HG02610 (cell line): ENCODE results near the gene CAMK2B.

ENCODE experiments used
- ATAC-seq: cut with Tn5 transposase; IDR thresholded peaks from one replicate; pipeline ENCODE4 v1.9.1; 2021; ENCODE audit warnings: mild to moderate bottlenecking, moderate library complexity; ENCODE audit not compliant: unreplicated experiment

Gene CAMK2B

DNA sequence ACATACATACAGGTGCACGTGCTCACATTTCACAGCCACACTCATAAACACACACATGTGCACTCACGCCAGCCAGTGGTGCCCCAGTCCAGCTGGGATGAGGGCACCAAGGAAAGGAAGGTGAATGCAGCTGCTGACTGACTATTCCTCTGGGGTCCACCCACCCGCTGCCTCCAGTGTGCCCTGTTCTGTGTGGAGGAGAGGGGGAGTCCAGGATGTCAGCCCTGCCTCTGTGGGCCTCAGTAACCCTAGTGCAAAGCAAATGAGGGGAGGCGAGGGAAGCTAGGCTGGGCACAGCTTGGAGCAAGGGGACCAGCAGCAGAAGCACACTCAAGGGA lies 67.0 kb downstream of the CAMK2B start:
- no peak for ATAC-seq

DNA sequence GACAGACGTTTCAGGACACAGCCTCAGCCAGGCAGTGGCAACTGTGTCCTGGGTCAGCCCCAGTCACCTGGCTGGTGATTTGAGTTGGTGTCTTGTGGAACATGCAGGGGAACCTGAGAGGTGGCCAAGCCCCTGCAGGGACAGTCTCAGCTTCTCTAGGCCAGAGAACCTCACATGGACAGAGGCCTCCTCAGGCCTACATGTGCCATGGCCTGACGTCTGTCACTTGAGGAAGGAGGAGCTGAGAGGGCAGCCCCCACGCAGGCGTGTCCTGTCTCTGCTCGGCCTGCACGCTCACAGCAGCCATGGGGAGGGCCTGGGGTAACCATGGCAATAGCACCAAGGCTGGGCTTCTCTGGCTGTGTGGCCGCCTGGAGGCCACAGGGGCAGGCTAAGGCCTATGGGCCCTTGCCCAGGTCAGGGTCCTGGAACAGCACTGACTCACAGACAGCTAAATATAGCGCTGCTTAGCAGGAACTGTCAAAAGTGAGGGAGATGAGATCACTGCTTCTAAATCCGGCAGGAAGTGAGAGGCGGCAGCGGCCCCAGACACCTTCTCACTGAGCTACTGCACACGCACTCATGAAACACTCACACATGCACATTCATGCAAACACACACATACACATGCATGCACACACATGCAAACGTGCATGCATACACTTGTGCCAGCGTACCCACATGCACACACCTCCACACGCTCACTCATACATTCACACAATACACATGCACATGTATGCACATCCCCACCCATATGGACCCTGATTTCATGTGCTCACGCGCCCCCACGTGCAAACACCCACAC lies 67.6 kb downstream of the CAMK2B start:
- ATAC-seq = peak; percentile 90

DNA sequence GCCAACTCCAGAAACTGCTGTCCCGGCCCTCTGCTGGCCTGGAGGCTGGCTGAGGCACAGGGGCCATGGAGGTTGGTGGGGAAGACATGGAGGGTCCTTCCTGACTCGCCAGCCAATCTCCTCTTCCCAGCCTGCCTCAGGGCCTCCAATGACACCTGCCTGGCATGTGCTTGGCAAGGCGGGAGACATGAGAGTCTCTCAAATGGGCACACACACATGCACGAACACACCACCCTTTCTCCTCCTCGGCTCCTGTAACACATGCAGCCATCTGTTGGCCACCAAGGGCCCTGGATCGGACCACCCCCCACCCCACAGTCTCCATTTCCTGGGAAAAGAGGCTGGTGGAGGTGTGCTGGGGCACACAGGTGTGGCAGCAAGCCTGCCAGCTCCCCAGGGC lies 68.2 kb downstream of the CAMK2B start:
- ATAC-seq = no peak

DNA sequence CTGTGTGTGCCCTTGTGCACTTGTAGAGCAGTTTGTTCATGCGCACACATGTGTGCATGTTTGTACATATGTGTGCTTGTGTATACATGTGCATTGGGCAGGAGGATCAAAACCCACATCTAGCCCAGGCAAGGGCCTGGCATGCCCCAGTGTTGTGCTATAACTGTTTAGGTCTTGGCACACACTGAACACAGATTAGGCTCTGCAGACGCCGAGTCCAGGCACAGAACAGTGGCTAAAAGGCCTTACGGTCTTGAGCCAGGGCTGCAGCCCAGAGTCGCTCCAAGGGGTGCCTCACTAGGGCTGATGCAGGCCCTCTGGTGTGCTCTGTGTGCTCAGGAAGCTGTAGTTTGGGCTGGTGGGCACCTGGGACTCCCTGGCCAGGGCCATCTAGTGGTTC lies 68.9 kb downstream of the CAMK2B start:
- no peak for ATAC-seq

DNA sequence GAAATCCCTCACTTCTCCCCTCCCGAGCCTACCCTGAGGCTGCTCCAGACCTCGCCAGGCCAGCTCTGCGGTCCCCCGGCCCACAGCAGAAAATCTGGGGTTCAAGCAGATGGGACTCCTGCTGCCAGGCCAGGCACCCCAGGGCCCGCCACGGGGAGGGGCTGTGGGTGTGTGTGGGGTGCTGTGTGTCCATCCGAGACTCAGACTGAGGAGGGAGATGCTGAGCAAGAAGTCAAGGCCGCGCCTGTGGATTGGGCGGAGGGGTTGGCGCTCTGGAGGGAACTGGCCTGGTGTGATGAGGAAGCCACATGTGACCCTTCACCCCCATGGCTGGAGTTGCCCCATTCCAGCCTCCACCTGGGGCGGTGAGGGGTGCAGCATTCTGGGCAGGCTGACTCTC lies 73.5 kb downstream of the CAMK2B start:
- ATAC-seq = no peak

DNA sequence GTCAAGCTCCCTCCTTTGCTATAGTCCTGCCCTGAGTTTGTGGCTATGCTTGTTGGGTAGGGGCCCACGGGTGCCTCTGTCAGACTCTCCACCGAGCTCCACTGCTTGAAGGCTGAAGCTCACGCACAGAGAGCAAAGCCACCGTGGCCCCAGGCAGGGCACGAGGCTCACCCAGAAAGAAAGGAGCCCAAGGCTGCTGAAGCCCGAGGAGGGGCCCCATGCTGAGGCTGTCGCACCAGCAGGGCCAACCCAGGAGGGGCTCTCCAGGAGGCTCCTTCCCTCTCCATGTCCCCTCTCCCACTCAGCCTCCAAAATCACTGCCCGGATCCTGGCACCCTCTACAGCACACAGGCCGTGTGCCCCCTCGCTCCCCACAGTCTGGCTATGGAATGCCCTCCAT lies 74.1 kb downstream of the CAMK2B start:
- ATAC-seq = no peak

DNA sequence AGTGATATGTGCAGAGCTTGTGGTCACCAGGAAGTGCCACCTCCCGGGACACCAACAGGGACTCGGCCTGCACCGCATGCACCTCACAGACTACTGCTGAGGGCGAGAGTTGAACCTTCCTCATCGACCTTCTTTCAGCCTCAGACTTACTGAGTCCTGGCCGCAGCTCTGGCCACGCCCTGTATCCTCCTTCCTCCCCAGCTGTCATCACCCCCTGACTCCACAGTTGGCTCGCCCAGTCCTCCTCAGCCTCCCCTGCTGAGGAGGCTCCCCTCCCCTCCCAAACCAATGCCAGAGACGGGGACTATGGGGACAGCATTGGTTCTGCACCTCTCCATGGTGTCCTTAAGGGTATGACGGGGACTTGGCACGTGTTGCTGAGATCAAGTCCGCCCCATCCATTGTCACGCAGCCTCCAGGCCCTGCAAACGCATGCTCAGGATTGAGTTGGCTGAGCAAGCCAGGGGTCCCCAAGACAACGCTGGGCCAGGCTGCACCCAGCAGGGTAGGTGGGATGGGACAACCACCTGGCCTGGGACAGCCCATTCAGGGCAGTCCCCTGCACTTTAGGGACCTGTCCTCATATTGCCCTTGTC lies 75.7 kb downstream of the CAMK2B start:
- ATAC-seq = no peak

DNA sequence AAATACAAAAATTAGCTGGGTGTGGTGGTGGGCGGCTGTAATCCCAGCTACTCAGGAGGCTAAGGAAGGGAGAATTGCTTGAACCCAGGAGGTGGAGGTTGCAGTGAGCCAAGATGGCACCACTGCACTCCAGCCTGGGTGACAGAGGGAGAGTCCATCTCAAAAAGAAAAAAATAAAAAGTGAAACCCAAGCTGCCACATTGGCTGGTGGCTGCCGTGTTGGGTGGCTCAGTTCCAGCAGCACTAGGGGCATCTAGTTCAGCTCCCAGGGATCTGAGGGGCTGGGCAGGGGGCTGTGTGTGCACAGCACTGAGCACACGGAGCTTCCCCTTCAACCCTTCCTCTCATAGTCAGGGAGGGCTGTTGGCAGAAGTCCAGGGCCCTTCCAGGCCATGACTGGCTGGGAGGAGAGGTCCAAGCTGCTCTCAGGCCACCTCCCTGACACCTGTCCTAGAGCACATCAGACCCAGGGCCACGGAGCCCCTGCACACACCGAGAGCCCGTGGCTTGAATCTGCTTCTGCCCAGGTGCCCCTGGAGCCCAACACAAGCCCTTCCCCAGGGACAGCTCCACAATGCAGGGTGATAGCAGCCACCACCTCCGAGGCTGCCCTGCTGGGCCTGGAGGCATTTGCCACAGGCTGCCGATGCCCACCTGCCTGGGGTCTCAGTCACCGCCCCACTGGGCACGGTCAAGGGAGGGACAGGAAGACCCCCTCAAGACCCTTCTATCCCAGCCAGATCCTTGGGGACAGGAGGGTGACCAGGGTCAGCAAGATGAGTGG lies 77.3 kb downstream of the CAMK2B start:
- ATAC-seq = no peak

DNA sequence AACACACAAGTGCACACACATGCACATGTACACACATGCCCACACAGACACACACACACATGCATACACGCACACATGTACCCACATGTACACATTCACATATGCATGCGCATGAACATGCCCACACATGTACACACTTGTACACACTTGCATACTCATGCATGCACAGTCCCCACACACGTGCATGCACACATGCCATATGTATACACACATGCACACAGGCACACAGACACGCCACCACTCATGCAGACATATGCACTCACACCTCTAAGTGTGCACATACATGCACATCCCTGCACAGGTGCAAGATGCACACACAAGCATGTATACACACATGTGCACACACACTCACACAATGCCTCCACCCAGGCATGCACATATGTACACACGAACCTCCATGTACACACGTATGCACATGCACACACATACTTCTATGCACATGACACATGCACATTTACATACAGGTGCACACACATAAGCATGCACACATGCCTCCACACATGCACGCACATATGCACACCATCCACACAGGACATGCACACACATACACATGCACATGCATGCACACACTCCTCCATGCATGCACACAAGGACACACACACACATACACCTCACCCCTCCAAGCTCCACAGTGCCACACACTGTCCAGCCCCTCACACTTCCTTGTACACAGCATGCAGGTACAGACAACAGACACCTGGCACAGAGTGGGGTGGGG lies 78.8 kb downstream of the CAMK2B start:
- no peak for ATAC-seq

DNA sequence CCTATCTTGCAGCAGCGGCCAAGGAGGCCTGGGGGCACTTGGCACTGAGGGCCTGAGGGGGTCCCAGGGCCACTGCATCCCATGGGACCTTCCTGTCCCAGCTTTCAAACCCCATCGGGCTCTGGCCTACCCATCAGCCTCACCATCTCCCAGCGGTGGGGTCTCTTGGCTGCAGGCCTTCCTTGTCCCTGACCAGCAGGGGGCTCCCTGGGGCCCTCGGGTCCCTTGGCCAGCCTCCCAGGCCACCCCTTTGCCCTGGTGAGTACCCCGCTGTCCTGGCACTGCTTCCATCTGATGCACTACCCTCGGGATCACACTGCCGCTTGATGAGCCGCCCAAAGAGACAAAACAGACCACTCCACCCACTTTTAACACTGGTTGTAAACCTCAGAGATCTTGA lies 81.1 kb downstream of the CAMK2B start:
- no peak for ATAC-seq

DNA sequence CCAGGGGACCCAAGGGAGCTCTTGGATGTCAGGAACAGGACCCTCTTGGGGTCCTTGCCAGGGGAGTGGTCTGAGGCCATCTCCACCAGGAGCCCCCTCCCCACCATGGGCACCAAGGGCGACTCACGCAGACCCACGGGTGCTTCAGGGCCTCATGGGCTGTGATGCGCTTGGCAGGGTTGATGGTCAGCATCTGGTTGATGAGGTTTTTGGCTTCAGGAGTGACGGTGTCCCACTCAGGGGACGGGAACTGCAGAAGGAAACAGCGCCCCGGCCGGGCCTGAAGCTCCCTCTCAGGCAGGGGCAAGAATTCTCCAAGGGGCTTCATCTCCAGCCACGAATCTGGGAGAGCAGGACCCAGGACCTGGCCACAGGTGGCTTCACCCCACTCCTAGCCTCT lies 83.3 kb downstream of the CAMK2B start:
- ATAC-seq = no peak

DNA sequence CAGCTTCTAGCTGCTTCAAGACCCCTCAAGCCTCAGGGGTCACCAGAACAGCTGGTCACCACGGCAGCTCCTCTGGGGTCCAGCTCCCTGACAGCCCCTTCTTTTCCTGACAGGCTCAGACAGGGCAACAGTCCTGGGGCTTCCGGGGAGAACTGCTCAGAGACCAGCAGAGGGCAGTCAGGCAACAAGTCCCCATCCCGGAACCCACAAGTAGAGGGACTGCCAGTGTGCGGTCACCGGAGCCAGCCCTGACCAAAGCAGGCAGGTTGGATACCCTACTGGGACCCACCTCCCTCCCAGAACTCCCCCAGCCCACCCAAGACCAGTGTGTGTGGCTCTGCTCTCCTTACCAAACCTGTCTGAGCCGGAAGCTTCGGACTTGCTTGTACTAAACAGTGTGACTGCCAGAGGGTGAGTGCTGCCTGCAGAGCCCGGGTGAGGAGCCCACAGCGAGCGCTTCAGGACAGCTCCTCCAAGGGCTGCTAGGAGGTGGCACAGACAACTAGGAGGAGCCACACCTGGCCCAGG lies 84.3 kb downstream of the CAMK2B start:
- peak; percentile 72 for ATAC-seq

DNA sequence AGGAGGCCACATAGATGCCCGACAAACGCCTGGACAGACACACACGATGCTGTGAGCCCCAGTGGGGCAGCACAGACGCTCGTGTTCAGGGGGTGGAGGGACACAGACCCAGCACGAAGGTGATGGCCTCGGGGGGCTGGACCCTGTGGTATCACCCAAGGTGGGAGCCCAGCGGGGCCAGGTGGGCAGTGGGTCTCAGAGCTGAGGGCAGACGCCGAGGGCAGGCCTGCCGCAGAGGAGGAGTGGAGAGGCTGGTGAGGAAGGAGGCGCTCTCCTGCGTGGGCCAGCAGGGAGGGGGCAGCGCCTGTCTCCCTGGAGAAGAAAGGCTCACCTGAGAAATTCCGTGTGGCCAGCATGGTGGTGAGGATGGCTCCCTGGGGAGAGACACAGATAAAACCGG lies 85.0 kb downstream of the CAMK2B start:
- no peak for ATAC-seq

DNA sequence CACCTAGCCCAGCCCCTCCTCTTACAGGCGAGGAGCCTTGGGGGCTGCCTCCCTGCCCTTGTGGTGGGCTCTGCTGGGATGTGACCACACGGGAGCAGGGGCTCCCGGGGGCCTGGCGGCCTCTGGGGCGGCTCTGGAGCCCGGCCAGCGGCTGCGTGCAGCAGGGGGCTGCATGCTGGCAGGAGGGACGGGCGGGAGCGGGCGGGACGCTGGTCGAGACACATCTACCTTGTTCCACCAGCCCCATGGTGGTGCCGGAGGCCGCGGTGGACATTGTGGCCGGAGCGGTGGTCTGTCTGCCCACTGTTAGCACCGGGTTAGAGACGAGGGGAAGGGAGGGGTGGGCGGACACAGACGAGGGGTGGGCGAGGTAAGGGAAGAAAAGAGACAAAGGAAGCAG lies 86.0 kb downstream of the CAMK2B start:
- ATAC-seq = no peak

DNA sequence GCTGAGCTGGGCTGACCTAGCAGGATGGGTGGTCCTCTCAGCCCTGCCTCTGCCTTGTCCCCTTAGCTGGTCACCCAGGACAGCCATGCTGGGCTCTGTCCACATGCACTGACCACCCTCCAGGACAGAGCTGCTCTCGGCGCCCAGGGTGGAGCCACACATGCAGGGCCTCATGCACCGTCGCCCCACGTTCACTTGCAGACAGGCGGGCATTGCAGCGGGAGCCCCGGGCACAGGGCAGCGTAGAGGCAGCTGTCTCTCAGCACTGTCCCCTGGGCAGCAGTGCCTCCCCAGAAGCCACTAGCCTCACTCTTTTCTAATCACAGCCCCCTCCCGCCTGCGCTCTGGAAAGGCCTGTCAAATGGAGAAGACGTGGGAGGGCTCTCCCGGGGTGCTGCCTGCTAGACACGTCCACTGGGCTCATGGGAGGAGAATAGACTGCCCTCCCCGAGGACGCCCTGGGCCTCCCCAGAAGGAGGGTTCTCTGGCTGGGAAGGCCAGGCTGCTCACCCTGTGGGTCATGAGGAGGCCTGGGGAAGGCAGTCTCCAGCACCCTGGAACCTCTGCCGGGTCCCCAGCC lies 87.2 kb downstream of the CAMK2B start:
- no peak for ATAC-seq

DNA sequence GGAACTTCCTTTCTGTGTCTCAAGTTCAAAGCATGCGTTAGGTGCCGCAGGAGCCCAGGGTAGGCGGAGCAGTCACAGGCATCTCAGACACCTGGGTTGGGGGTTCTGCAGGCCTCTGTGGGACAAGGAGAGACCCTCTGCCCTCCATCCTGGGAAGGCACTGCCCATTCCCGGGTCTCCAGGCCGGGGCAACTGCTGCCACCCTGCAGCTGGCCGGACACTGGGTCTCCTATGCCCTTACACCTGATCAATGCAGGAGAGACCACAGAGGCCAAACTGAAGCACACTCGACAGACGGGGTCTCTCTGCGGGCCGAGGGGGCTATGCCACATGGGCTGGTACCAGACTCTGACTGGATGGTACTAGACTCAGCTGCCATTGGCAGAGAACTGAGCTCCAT lies 87.7 kb downstream of the CAMK2B start:
- ATAC-seq = no peak

DNA sequence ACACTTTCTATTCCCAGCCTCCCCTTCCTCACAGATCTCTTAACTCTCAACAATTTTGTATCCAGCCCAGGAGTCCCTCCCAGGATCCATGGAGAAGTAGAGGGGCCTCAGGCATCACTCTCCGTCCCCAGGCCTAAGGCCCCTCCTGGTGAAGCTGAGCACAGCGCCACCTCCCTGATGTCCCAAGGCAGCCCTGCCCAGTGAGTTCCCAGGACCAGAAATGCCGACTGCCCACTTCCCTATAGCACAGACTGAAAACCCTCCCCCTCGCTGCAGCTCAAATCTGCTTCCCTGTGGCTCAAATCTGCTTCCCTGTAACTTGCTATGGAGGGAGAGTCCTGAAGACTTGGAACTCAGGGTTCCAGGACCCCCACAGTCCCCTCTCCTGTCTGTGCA lies 89.1 kb downstream of the CAMK2B start:
- ATAC-seq = no peak

DNA sequence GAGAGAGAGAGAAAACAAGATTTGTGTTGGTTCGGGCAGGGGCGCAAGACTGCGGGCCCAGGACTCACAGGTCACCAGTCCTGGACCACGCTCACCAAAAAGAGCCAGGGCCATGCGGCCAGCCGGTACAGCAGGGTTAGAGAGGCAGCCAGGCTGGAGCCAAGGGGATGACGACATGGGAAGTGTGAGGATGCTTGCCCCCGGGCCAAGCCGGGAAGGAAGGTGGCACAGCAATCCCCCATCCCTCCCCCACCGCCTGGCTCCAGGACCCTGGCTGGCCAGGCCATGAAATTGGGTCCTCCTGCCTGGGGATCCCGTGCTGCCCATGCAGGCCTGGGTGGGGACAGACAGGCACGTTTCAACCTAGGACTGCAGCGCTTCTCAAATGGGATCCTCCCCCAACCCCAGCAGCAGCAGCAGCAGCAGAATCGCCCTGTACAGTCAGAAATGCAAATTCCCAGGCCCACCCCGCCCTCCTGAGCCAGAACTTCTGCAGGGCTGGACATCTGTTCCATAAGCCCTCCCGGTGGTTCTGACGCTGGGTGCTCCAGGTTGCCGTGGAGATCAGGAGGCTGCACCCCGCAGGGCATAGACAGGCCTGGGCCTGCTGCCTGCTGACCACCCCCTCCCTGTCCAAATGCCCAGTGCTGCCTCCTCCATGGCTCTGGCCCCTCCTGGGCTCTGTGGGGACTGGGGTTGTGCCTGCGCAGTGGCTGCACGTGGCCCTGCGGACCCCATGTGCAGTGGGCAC lies 89.6 kb downstream of the CAMK2B start:
- no peak for ATAC-seq

DNA sequence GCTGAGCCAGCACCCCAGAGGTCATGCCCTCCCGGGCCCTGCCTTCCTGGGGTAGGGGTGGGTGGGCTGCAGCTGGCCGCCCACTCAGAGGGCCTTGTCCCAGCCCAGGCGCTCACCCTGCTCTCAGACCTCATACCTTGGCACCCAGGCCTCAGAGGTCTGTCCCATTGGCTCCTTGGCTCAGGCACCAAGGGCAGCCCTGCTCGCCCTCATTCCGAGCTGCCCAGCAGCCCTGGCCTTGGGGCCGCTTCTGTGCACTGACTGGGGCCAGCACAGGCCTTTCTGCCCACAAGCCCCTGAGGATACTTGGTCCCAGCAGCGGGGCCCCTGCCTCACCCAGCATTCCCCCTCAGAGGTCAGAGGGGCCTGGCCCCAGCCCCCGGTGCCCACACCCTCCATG lies 90.3 kb downstream of the CAMK2B start:
- ATAC-seq = no peak
